Effector memory CD8-positive, alpha-beta T cell (primary cell): ENCODE results near the gene CMSS1.

ENCODE experiments used
- ATAC-seq: fragments of 150-1000 bp; cut with Tn5 transposase; replicated peaks from 2 replicates; pipeline ENCODE4 v1.10.0; 2021; ENCODE audit warnings: mild to moderate bottlenecking, moderate library complexity
- DNase-seq, 3 experiments: peaks; one replicate each; pipeline ENCODE4 v3.0.0; 2021
- H3K27ac Mint-ChIP-seq, 2 donors: one replicate each; pipeline ENCODE4 v1.8.0; 2022; ENCODE audit warnings: mild to moderate bottlenecking in 2 of 2, mixed read lengths in 2 of 2, moderate library complexity in 2 of 2
- H3K27me3 Mint-ChIP-seq, 2 donors: one replicate each; pipeline ENCODE4 v1.8.0; 2022; ENCODE audit warnings: mixed read lengths in 2 of 2
- H3K36me3 Mint-ChIP-seq: one replicate; pipeline ENCODE4 v1.8.0; 2022; ENCODE audit warnings: mild to moderate bottlenecking, moderate library complexity, mixed read lengths; ENCODE audit not compliant: insufficient read depth
- H3K4me1 Mint-ChIP-seq, 2 donors: one replicate each; pipeline ENCODE4 v1.8.0; 2022; ENCODE audit warnings: low read depth in 2 of 2, mixed read lengths in 2 of 2
- H3K4me3 Mint-ChIP-seq, 2 donors: one replicate each; pipeline ENCODE4 v1.8.0; 2022; ENCODE audit warnings: mild to moderate bottlenecking in 2 of 2, mixed read lengths in 2 of 2, moderate library complexity in 2 of 2
- H3K9me3 Mint-ChIP-seq, 2 donors: one replicate each; pipeline ENCODE4 v1.8.0; 2022; ENCODE audit warnings: mixed read lengths in 2 of 2

CMSS1 gene

DNA sequence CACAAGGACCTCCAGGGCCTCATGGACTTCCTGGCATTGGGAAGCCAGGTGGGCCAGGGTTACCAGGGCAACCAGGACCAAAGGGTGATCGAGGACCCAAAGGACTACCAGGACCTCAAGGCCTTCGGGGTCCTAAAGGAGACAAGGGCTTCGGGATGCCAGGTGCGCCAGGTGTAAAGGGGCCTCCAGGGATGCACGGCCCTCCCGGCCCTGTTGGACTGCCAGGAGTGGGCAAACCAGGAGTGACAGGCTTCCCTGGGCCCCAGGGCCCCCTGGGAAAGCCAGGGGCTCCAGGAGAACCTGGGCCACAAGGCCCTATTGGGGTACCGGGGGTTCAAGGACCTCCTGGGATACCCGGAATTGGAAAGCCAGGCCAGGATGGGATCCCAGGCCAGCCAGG is 23.2 kb upstream of the CMSS1 start:
- Mint-ChIP-seq H3K36me3 (peaks cover 2% of the 10 kb centered on the region), H3K9me3 (no peaks in the 10 kb centered on the region), H3K27me3 (peaks cover 12 to 25% of the 10 kb centered on the region in 2 donors), H3K4me1 (no peaks in the 10 kb centered on the region), H3K4me3 (no peak overlapping the region), H3K27ac (no peak overlapping the region)
- no peak for DNase-seq
- no peak for ATAC-seq

DNA sequence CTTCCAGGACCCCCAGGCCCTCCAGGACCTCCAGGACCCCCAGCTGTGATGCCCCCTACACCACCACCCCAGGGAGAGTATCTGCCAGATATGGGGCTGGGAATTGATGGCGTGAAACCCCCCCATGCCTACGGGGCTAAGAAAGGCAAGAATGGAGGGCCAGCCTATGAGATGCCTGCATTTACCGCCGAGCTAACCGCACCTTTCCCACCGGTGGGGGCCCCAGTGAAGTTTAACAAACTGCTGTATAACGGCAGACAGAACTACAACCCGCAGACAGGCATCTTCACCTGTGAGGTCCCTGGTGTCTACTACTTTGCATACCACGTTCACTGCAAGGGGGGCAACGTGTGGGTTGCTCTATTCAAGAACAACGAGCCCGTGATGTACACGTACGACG is 22.1 kb upstream of the CMSS1 start:
- H3K36me3 Mint-ChIP-seq = peaks cover 2% of the 10 kb centered on the region
- H3K4me1 Mint-ChIP-seq = no peaks in the 10 kb centered on the region
- peaks cover 11 to 19% of the 10 kb centered on the region in 2 donors for H3K27me3 Mint-ChIP-seq
- H3K27ac Mint-ChIP-seq = no peak overlapping the region
- H3K9me3 Mint-ChIP-seq = no peaks in the 10 kb centered on the region
- H3K4me3 Mint-ChIP-seq = no peak overlapping the region
- no peak for DNase-seq
- ATAC-seq = no peak

DNA sequence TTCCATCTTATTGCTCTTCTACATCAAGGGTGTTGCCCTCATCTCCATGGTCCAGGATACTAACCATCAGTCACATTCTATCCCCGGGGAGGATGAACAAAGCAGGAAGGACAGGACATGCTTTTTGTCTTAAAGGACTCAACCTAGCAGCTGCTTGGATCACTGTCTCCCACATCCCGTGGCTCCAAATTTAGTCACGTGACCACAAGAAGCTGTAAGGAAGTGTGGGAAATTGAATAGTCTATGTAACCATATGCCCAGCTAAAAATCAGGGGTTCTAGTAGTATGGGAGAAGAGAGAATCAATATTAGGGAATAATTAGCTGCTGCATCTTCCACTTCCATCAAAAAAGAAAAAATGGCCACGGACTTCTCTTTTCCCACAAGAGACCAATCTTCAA is 18.2 kb upstream of the CMSS1 start:
- ATAC-seq (no peak), DNase-seq (no peak)
- Mint-ChIP-seq H3K4me1 (no peaks in the 10 kb centered on the region), H3K27ac (no peak overlapping the region), H3K4me3 (no peak overlapping the region), H3K36me3 (no peaks in the 10 kb centered on the region), H3K9me3 (no peaks in the 10 kb centered on the region), H3K27me3 (peaks cover 0 to 5% of the 10 kb centered on the region in 2 donors)

DNA sequence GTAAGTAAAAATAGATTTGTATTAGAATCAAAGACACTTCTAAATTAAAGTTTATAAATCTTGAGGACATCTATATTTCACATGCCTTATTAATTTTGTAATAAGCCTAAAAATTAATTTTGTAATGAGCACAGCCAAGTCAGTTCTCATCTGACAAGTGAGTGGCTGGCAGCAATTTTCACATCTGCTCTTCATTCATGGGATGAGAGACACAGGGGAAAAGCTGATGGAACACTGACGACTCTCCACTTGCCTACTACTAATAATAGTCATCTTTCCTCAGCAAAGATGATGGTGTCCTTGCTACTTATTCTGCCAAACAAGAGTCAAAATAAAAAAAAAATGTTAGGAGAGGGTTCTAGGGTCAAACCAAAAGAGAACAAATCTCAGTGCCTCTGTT is 14.4 kb upstream of the CMSS1 start:
- Mint-ChIP-seq H3K27ac (no peak overlapping the region), H3K4me1 (peaks cover 0 to 3% of the 10 kb centered on the region in 2 donors), H3K27me3 (no peaks in the 10 kb centered on the region), H3K9me3 (peaks cover 6 to 8% of the 10 kb centered on the region in 2 donors), H3K36me3 (no peaks in the 10 kb centered on the region), H3K4me3 (no peak overlapping the region)
- no peak for DNase-seq
- ATAC-seq = no peak

DNA sequence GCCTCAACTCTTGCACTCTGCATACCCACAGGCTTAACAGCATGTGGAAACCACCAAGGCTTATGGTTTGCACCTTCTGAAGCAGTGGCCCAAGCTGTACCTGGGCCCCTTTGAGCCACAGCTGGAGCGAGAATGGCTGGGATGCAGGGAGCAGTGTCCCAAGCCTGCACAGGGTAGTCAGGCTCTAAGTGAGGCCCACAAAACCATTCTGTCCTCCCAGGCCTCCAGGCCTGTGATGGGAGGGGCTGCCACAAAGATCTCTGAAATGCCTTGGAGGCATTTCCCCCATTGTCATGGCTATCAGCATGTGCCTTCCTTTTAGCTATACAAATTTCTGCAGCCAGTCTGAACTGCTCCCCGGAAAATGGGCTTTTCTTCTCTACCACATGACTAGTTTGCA is 12.5 kb upstream of the CMSS1 start:
- Mint-ChIP-seq H3K27ac (no peak overlapping the region), H3K36me3 (no peaks in the 10 kb centered on the region), H3K4me3 (no peak overlapping the region), H3K4me1 (peaks cover 0 to 3% of the 10 kb centered on the region in 2 donors), H3K27me3 (no peaks in the 10 kb centered on the region), H3K9me3 (peaks cover 6 to 8% of the 10 kb centered on the region in 2 donors)
- DNase-seq = no peak
- no peak for ATAC-seq

DNA sequence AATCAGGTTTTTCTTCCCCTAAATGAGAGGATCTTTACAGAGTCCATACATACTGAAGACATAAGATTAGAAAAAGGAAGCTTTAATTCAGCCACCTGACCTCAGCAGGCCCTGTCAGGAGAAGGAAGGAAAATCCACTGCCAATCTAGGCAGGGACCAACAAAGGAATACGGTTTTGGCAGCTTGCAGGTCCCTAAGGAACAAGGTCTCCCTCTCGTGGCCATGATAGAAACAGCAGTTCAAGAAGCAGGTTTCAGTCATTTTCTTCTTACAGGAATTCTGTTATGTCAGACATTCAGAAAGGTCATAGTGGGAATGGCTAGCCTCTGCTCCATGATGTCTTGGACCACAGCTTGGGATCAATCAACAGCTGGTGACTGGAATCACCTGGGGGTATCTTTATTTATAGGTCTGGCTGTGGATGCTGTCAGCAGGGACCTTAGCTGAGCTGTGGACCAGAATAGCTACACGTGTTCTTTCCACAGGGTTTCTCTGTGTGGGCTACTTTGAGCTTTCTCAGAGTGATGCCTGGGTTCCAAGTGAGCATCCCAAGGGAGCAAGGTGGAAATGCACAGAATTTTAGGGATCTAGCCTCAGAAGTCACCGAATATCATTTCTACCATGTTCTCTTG is 9.4 kb upstream of the CMSS1 start:
- Mint-ChIP-seq H3K27ac (no peak overlapping the region), H3K9me3 (peaks cover 6 to 8% of the 10 kb centered on the region in 2 donors), H3K4me3 (no peak overlapping the region), H3K4me1 (peaks cover 0 to 3% of the 10 kb centered on the region in 2 donors), H3K36me3 (no peaks in the 10 kb centered on the region), H3K27me3 (no peaks in the 10 kb centered on the region)
- DNase-seq (peak; percentile 25 to 49 (median 27)), ATAC-seq (peak; percentile 56)

DNA sequence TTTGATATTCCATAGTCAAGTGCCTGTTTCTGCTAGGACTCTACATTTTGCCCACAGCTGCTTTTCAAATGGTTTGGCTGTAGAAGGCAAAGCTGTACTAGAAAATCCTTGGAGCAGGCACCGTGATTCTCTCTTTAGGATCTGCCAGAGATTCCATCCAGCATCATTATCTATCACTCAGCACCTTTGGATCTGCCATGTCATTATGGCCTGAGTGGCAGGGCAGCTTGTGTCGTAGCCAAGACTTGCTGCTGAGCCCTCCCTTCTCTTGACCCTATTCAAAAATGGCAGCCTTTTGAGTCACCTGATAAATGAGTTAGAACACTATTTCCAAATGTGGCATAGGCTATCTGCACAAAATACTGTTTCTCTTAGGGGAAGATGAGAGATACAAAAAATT is 8.1 kb upstream of the CMSS1 start:
- Mint-ChIP-seq H3K4me3 (no peak overlapping the region), H3K9me3 (peaks cover 6 to 8% of the 10 kb centered on the region in 2 donors), H3K36me3 (no peaks in the 10 kb centered on the region), H3K27ac (no peak overlapping the region), H3K27me3 (no peaks in the 10 kb centered on the region), H3K4me1 (peaks cover 0 to 3% of the 10 kb centered on the region in 2 donors)
- no peak for DNase-seq
- ATAC-seq = no peak

DNA sequence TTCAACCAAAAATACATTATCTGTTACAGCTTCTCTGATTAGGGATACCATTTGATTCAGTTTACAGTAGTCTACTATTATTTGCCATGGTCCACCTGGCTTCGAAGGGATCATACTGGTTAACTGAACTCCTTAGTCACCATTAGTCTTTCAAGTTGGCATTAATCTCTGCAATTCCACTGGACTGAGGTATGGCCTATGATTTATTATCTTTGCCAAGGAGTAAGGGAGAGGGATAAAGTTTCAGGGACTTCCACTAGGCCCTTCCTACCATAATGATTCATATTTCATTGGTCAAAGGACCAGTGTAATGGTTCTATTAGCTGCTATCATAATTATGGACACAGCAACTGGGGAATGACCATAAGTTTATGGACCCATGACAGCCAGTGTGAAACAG is 7.3 kb upstream of the CMSS1 start:
- DNase-seq = no peak
- no peak overlapping the region for H3K27ac Mint-ChIP-seq
- no peak for ATAC-seq
- H3K36me3 Mint-ChIP-seq = no peaks in the 10 kb centered on the region
- H3K4me3 Mint-ChIP-seq = no peak overlapping the region
- H3K27me3 Mint-ChIP-seq = no peaks in the 10 kb centered on the region
- H3K4me1 Mint-ChIP-seq = peaks cover 0 to 3% of the 10 kb centered on the region in 2 donors
- H3K9me3 Mint-ChIP-seq = peaks cover 5% of the 10 kb centered on the region in 2 donors

DNA sequence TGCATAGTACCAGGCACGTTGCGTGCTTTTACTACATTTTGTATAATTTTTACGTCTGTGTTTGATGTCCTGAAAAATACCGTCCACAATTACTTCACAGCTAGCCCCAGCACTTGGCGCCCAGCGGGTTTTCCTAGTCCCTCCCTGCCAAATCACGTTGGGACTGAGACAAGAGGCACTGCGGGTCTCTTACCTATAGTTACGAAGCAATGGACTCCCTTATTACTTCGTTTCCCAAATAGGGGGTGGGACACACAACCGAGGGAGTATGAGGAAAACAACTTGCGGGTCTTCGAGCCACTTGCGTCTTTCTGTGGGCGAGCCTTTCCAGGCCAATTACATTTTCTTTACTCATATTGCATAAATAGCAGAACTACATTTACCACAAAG is 620 bp upstream of the CMSS1 start:
- Mint-ChIP-seq H3K4me1 (peaks cover 25 to 27% of the 10 kb centered on the region in 2 donors), H3K27ac (peak overlapping the region; percentile 99 to 100), H3K9me3 (no peaks in the 10 kb centered on the region), H3K27me3 (no peaks in the 10 kb centered on the region), H3K4me3 (peak overlapping the region; percentile 97), H3K36me3 (peaks cover 21% of the 10 kb centered on the region)
- peak in 1 of 3 experiments; percentile 3 for DNase-seq
- ATAC-seq = no peak

DNA sequence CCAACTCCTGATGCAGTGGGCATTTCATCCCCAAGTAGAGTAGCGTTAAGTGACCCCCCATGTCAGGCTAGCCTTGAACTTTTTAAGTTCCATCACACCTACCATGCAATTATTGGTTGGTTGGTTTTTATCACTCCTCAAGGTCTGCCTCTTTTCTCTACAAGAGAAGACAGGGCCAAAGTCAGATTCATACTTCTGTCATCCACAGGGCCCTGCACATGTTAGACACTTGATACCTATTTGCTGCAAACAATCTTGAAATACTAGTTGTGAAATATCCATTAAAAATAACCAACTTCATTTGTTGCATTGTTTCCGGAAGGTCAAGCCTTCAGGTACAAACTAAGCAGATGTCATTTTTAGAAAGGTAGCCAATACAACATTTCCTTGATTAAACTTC is 1.2 kb downstream of the CMSS1 start:
- H3K27ac Mint-ChIP-seq = peak overlapping the region; percentile 99 to 100
- DNase-seq (no peak), ATAC-seq (no peak)
- H3K4me1 Mint-ChIP-seq = peaks cover 25 to 27% of the 10 kb centered on the region in 2 donors
- peak overlapping the region; percentile 97 for H3K4me3 Mint-ChIP-seq
- H3K9me3 Mint-ChIP-seq = no peaks in the 10 kb centered on the region
- H3K36me3 Mint-ChIP-seq = peaks cover 21% of the 10 kb centered on the region
- H3K27me3 Mint-ChIP-seq = no peaks in the 10 kb centered on the region

DNA sequence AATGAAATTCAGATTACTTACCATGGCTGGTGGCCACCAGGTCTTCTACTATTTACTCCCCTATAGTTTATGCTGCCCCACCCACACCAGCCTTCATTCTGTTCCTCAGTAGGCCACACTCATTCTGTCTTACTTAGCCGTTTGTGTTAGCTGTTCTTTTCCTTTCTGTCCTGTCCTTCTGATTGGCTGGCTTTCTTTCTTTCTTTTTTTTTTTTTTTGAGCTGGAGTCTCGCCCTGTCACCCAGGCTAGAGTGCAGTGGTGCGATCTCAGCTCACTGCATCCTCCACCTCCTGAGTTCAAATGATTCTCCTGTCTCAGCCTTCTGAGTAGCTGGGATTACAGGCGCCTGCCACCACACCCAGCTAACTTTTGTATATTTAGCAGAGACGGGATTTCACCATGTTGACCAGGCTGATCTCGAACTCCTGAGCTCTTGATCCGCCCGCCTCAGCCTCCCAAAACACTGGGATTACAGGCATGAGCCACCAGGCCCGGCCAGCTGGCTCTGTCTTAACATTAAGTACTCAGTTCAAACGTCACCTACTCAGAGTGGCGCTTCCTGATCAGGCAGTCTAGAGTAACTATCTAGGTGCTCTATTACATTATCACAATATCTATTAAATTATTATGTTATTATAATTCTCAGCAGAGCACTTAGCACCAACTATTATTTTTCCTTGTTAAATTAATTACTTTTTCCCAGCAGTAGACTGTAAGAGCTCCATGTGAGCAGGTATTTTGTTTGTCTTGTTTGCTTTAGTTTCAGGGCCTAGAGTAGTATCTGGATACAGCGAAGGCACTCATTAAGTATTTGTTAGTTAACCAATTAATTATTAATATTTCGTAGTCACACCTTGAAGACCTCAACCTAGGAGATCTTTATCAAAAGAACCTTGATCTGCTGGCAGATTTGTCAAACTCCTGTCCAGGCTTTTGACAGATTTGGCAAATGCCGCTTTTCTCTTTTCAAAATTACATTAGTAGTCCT is 6.4 kb downstream of the CMSS1 start:
- Mint-ChIP-seq H3K9me3 (no peaks in the 10 kb centered on the region), H3K4me3 (no peak overlapping the region), H3K27me3 (no peaks in the 10 kb centered on the region), H3K36me3 (peaks cover 10% of the 10 kb centered on the region), H3K27ac (no peak overlapping the region), H3K4me1 (peaks cover 7 to 8% of the 10 kb centered on the region in 2 donors)
- ATAC-seq (no peak), DNase-seq (no peak)

DNA sequence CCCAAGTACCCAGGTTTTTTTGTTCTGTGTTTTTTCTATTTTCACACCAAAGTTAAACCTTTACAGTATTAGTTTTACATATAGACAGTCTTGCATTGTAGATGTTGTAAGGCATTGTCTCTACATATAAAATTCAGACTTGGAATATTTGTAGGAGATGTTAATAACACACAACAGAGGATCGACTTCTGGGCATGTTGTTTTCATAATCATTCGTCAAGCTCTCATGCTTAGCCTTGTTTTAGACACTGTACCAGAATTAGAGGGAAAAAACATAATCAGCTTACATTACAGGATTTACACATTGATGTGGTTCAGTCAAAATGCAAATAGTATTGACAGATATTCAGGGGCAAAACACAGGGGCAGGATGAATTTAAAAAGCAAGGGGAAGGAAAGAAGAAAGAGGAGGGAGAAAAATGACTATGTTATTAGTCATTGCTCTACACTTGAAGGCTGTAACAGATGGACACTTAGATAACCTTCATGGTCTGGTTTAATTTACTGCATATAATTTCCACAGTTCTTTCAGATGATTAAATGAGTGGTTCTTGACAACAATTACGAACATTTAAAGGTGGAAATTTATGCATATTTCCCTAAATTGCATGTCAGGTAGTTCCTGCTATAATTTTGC is 7.5 kb downstream of the CMSS1 start:
- no peaks in the 10 kb centered on the region for H3K9me3 Mint-ChIP-seq
- ATAC-seq (no peak), DNase-seq (no peak)
- H3K4me3 Mint-ChIP-seq = no peak overlapping the region
- H3K27me3 Mint-ChIP-seq = no peaks in the 10 kb centered on the region
- peaks cover 0 to under 1% of the 10 kb centered on the region in 2 donors for H3K4me1 Mint-ChIP-seq
- no peak overlapping the region for H3K27ac Mint-ChIP-seq
- peaks cover 7% of the 10 kb centered on the region for H3K36me3 Mint-ChIP-seq

DNA sequence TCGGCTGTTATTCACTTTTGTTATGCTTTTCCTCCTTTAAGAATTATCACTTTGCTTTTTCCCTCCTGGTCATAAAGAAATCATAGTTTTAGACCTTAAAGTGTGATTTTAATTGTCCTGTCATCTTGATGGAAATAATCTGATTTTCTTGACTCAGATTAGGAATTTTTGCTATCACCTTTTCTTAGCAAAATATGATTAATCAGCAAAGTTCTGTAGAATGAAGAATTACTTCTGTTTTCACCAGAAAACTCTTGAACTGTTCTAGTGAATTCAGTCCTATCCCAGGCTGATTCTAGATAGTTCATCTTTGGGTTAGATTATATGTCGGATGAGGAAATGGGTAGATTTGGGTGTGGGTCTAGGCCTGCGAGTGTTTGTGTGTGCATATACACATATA is 12.2 kb downstream of the CMSS1 start:
- no peaks in the 10 kb centered on the region for H3K4me1 Mint-ChIP-seq
- ATAC-seq (no peak), DNase-seq (no peak)

More for the DNA sequence above, 12.2 kb downstream of the CMSS1 start:
- Mint-ChIP-seq H3K9me3 (no peaks in the 10 kb centered on the region), H3K27me3 (no peaks in the 10 kb centered on the region), H3K27ac (no peak overlapping the region), H3K4me3 (no peak overlapping the region), H3K36me3 (peaks cover 7% of the 10 kb centered on the region)
